Prostate gland (tissue), 2 donors: Measurements from ENCODE around the gene NOS1AP.

Experiments
- POLR2A ChIP-seq: fragments of 450-650 bp; IDR thresholded peaks from one replicate; pipeline ENCODE4 v1.6.1; 2016; ENCODE audit warnings: antibody characterized with exemption, mild to moderate bottlenecking
- POLR2AphosphoS5 ChIP-seq: sonication (generic); formaldehyde crosslinking; IDR thresholded peaks from one replicate; pipeline ENCODE4 v1.6.1; 2017; ENCODE audit warnings: antibody characterized with exemption
- TF ChIP-seq, protein P1 (sequence below), 4 experiments: fragments of 200-600 bp in 2 of 4; fragments of 450-650 bp in 2 of 4; sonication (generic) in 2 of 4; IDR thresholded peaks; 1 replicate in 3 of 4; 2 replicates in 1 of 4; pipeline ENCODE4 v1.5.1; 2016 to 2019; ENCODE audit warnings: antibody characterized with exemption in 4 of 4, mild to moderate bottlenecking in 2 of 4, moderate library complexity in 2 of 4

GRCh38 chr1:162370161-162370560, 300.7 kb downstream of the NOS1AP start:
- no peak for TF ChIP-seq POLR2AphosphoS5
- no peak for TF ChIP-seq POLR2A
- TF ChIP-seq, protein P1, sequence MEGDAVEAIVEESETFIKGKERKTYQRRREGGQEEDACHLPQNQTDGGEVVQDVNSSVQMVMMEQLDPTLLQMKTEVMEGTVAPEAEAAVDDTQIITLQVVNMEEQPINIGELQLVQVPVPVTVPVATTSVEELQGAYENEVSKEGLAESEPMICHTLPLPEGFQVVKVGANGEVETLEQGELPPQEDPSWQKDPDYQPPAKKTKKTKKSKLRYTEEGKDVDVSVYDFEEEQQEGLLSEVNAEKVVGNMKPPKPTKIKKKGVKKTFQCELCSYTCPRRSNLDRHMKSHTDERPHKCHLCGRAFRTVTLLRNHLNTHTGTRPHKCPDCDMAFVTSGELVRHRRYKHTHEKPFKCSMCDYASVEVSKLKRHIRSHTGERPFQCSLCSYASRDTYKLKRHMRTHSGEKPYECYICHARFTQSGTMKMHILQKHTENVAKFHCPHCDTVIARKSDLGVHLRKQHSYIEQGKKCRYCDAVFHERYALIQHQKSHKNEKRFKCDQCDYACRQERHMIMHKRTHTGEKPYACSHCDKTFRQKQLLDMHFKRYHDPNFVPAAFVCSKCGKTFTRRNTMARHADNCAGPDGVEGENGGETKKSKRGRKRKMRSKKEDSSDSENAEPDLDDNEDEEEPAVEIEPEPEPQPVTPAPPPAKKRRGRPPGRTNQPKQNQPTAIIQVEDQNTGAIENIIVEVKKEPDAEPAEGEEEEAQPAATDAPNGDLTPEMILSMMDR (IDR thresholded peaks at IDR 0.05): no peak
